ENCODE results near the gene STK11.
A peak's percentile ranks its signal among the peaks of the same experiment; 100 is the strongest.

STK11 gene

DNA sequence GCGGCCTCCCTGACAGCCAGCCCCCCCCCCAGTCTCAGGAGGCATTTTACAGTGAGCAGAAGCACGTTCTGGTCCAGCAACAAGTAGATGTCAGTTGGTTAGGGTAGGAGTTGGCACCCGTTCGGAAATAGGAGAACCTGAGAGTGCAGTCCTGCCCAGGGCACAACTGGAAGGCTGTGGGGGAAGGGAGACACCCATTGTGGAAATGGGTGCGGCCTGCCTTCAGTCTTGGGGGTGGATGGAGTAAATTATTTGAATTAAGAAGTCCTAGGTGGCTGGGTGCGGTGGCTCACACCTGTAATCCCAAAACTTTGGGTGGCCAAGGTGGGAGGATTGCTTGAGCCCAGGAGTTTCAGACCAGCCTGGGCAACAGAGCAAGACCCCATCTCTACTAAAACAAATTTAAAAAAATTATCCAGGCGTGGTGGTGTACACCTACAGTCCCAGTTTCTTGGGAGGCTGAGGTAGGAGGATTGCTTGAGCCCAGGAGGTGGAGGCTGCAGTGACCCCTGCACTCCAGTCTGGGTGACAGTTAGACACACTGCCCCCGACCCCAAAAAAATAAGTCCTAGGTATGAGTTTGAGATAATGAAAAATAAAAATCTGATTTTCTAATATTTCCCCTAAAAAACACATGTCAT lies 64.8 kb downstream of the STK11 start:
- H3K4me3 ChIP-seq, result peak overlapping the region; percentile 92
- no peak for DNase-seq (ENCODE audit: low spot score)

GRCh38 chr19:1270854-1271527 lies 65.4 kb downstream of the STK11 start:
- Histone ChIP-seq H3K27ac (peak overlapping the region; percentile 99 to 100), H3K4me3 (peak overlapping the region; percentile 92)
- TF ChIP-seq CTCF (IDR thresholded peaks at IDR 0.05), result no peak
- DNase-seq (ENCODE audit: low spot score), result no peak

More for the DNA sequence above, 64.8 kb downstream of the STK11 start:
- TF ChIP-seq CTCF (IDR thresholded peaks at IDR 0.05), result no peak
- peak overlapping the region; percentile 99 to 100 for H3K27ac ChIP-seq

- H3K27ac ChIP-seq, result peak overlapping the region; percentile 99 to 100
- no peak for DNase-seq (ENCODE audit: low spot score)
- peak overlapping the region; percentile 92 for H3K4me3 ChIP-seq
- no peak for TF ChIP-seq CTCF (IDR thresholded peaks at IDR 0.05)
Observed at GRCh38 chr19:1271528-1272422, 66.2 kb downstream of the STK11 start.

DNA sequence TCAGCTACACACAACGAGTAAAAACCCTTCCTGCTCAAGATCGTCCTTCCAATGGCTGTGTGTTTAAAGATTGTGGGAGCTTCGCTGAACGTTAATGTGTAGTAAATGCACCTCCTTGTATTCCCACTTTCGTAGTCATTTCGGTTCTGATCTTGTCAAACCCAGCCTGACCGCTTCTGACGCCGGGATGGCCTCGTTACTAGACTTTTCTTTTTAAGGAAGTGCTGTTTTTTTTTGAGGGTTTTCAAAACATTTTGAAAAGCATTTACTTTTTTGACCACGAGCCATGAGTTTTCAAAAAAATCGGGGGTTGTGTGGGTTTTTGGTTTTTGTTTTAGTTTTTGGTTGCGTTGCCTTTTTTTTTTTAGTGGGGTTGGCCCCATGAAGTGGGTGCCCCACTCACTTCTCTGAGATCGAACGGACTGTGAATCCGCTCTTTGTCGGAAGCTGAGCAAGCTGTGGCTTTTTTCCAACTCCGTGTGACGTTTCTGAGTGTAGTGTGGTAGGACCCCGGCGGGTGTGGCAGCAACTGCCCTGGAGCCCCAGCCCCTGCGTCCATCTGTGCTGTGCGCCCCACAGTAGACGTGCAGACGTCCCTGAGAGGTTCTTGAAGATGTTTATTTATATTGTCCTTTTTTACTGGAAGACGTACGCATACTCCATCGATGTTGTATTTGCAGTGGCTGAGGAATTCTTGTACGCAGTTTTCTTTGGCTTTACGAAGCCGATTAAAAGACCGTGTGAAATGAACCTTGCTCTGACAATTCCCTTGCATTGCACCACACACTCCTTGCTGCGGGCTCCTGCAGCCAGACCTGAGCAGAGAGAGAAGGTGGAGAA lies 67.1 kb downstream of the STK11 start:
- DNase-seq (ENCODE audit: low spot score), result no peak
- peak overlapping the region; percentile 99 to 100 for H3K27ac ChIP-seq
- no peak for TF ChIP-seq CTCF (IDR thresholded peaks at IDR 0.05)
- peak overlapping the region; percentile 92 for H3K4me3 ChIP-seq

DNA sequence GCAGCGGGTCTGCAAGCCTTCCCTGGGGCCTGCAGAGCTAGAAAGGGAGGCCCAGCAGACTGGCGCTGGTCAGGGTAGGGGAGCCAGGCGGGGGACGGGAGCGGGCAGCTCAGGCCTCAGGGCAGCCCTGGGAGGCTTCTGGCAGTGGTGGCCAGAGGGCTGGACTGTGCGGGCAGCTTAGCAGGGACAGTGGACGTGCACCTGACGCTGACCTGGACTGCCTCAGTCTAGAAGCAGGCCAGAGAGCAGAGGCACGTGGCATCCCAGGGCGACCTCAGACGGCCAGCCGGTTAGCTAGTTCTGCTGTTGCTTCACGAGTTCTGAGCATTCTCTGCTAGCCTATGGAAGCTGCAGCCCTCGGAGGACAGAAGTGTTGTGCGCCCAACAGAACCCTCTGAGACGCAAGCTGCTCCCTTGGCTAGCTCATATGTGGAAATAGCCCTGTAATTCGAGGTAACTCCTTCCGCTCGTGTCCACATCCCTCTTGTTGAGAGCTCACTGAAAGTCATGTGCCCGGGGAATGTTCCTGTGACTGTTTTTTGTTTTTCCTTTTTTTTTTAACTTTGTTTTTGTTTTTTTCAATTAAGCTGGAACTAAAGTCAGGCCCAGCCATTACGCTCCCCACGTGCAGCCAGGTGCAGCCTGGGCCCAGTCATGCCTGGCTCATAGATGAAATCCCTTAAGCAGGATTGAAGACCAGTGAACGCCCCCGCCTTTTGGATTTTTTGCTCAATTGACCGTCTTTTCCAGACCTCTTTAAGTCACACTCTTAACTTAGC lies 67.9 kb downstream of the STK11 start:
- Histone ChIP-seq H3K4me3 (peak overlapping the region; percentile 33), H3K27ac (peak overlapping the region in 1 of 2 donors; percentile 23)
- no peak for DNase-seq (ENCODE audit: low spot score)
- no peak for TF ChIP-seq CTCF (IDR thresholded peaks at IDR 0.05)

Data from coronary artery (tissue), 2 donors.